GM18907 (cell line): ENCODE data around the gene EEF1AKMT1.
A peak's percentile ranks its signal among the peaks of the same experiment; 100 is the strongest.

Experiments used
- ATAC-seq: cut with Tn5 transposase; IDR thresholded peaks from one replicate; pipeline ENCODE4 v1.9.1; 2021; ENCODE audit warnings: mild to moderate bottlenecking, moderate library complexity; ENCODE audit not compliant: unreplicated experiment

The EEF1AKMT1 gene

DNA sequence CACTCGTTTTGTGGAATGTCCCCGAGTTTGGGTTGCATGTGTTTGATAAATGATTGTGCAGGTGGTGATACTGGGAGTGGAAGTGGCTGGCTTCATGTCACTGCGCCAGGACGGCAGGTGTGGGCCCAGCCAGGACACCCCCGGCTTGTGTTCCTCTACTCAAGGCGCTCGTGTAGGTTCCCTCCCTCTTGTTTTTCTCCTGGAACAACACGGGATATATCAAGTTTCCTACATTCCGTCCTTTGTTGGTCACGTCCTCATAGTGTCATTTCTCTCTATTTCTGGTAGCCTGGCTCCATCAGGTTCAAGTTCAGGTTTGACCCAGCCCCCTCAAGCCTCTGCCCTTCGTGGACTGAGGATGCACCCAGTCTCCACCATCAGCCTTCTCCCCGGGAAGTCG lies 54.0 kb downstream of the EEF1AKMT1 start:
- no peak for ATAC-seq

DNA sequence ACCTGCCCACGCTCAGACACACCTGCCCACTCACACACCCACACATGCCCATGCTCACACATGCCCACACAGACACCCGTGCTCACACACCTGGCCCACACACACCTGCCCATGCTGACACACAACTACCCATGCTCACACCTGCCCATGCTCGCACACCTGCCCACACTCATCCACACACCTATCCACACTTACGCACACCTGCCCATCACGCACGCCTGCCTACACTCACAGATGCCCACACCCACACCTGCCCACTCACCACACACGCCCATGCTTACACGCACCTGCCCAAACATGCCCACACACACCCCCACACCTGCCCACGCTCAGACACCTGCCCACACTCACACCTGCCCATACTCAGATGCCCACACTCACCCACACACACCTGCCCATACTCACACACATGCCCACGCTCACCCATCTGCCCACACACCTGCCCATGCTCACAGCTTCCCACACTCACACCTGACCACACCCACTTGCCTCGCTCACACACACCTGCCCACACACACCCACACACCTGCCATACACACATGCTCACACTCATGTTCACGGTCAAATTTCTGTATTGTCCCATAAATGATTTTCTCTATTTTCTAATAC lies 54.7 kb downstream of the EEF1AKMT1 start:
- no peak for ATAC-seq

DNA sequence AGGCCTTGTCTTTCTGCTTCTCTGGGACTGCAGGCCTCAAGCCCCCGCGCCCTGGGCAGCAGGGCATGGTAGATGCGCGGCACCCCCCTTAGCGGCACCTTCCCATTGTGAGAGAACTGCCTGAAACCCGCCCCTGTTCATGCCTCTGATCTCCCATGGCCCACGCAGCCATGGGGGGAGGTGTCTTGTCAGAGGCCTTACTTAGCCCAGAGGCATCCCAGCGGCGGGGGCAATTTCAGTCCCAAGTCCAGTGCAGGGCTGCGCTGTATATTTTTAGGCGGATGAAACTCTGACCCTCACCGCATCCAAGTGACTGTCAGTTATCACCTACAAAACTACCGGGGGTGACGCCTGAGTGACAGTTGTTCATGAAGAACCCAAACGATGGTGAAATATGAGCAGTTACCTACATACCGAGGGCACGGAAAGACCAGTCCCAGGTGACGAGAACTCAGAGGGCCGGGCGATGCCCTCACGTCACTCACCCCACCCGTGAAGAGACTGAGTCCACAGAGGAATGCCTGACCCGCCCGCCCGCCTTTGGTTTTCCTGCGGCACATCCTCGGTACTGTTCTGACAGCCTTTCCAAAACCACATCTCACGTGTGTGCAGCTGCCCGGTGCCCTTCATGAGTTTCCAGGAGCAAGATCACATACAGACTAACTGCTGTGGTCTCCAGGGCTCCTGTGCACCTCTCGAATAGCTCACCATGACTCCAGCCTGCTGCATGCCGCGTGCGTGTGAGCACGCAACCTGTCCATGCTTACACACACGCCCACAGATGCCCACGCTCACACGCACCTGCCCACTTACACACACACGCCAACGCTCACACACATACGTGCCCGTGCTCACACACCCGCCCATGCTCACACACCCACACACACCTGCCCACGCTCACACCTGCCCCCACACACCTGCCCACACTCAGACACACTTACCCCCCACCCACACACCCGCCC lies 55.9 kb downstream of the EEF1AKMT1 start:
- ATAC-seq: no peak

DNA sequence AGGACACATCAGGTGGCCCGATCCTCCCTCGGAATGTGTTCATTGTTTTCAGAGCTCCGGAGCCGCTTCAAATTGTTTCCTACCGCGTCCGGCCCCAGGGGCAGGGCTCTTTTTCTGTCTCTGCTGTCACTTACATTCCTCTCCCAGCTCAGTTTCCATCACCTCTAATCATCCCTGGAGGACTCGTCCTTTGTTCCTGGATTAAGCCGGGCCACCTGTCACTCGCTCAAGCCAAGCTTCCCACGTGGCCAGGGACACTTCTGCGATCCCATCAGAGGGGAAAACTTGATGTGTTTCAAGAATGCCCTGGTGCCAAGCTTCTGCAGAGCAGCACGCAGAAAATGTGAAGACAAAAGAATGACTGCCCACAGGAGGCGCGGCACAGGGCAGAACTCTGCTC lies 56.8 kb downstream of the EEF1AKMT1 start:
- no peak for ATAC-seq

DNA sequence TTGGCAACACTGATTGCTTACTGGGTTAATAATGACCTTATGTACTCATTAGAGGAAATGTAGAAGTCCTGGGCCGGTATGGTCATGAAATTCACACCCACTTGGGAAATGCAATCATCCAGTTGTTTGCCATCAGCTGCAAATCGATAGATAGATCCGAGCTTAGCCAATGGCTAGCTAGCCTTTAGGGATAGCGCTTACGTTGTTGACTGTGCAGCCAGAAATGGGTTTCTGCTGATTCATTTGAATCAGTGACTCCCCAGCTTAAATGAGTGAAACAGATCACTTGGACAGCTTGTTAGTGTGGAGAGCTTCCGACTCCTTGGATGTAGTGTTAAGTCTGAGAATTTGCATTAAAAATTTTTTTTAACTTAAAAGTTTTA lies 58.4 kb downstream of the EEF1AKMT1 start:
- ATAC-seq: no peak

DNA sequence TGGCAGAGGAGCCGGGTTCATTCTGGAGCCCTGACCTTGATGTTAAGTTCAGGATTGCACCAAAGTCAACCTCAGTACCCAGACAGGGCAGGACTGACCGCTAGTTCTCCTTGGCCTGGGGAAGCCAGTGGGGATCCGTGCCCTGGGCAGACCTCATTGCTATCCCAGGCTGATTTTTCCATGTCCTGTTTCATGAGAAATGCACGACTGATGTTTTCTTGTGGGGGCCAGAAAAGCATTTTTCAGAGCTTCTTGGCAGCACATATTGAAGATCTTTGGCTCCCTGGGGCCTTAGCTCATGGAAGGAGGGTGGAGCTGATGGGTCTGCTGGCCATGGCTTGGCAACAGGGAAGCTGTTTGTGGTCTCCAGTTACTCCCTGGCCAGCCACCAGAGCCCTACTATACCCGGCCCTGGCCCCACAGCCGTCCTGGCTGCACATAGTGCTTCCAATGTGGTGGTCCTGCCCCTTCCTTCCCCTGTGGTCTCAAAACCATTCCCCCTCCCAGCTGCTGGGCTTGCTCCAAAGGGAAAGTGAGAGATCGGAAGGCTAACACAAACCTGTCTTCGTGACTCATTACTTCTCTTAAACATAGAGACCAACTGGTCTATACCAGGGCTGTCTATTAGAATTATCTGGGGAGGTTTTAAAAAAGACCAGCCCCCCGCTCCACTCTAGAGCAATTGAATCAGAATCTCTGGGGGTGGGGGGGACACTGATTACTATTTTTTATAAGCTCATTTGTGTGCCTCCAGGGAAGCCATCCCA lies 59.0 kb downstream of the EEF1AKMT1 start:
- ATAC-seq: no peak

DNA sequence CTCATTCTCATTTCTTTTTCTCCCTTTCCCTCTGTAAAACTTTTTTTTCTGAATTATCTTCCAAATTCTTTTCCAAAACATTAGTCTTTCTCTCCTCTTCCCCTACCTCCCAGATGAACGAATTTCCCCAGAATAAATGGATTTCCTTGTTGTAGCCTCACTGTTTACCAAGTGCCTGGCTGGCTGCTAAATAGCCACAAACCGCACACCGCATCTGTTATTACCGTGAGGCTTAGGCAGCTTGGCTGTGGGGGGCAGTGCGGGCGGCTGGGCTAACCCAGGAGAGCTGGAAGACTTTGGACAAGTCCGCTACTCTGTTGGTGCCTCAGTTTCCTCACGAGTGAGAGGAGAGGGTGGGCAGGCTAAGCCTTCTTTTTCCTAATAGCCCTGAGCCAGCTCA lies 59.6 kb downstream of the EEF1AKMT1 start:
- no peak for ATAC-seq

DNA sequence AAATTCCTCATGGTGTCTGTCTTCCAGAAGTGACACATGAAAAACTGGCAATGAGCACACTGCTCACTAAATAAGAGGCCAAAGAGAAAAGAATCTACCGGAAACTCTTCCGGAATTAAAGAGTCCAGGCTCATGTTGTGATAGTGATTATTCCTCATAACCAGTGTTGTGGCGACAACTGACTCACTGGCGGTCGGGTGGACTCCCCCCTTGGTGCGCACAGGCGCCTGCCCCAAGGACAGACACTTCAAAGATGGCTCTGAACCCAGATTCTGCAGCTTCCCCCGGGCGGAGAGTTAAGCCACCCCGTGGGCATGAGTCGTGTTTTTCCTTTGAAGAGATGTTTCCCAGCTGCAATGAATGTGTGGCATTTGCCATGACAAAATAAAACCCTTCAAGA lies 60.0 kb downstream of the EEF1AKMT1 start:
- ATAC-seq: no peak

DNA sequence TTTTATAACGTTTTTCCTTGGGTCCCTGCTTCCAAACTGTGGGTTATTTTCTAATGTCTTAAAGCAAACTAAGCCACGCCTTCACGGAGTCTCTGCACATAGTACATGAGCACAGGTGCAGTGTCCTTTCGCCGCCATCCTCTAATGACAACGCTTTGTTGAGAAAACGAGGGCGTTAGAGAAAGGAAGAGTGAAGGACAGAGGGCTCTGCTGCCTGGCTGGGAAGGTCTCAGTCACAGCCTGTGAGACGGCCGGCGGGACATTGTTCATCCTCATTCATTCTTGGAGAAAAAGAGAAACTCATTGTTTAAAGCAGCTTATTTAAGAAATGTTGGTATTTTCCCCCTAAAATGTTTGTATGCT lies 60.8 kb downstream of the EEF1AKMT1 start:
- ATAC-seq: no peak

DNA sequence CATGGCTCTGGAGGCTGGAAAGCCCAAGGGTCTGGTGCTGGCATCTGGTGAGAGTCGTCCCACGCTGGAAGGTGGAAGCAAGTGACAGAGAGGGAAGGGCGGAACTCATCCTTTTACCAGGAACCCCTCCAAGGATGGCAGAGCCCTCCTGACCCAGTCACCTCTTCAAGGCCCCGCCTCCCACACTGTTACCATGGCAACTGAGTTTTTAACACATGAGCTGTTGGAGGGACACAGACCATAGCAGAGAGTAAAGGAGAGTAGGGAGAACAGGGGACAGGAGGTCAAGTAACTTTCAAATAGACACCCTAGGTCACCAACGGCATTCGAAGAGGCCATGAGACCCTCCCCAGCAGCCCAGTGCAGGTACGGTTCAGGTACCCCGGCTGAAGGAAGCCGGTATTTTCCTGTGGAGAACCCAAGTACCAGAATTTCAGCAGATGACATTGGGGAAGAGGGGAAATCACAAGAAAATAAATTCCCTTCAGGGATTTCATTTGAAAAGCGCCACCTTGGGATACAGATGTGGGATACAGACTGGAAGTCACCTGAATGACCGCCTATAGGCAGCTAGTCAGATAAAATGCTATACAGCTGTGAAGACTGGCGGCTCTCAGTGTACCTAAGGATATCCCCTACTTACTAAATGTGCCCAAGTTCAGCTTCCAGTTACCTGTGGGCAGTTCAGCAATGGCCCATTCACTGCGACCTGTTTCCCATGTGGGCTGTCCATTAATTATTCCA lies 62.3 kb downstream of the EEF1AKMT1 start:
- no peak for ATAC-seq

DNA sequence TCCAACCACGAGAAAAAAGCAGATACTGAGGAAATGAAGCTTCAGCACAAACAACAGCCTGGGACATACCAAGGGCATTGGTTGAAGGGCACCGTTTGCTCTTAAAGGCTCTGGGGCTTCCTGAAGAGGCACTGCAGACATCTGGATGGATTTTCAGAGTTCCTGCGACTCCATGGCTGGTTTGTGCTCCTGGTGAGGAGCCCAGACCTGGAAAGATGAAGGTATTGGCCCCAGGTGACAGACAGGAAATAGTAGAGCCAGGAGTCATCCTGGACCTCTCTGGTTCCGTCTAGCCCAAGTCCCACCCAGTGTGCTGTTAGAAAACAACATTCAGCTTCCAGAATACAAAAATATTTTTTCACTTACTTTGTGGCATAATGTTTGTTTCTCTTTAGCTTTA lies 64.0 kb downstream of the EEF1AKMT1 start:
- no peak for ATAC-seq

DNA sequence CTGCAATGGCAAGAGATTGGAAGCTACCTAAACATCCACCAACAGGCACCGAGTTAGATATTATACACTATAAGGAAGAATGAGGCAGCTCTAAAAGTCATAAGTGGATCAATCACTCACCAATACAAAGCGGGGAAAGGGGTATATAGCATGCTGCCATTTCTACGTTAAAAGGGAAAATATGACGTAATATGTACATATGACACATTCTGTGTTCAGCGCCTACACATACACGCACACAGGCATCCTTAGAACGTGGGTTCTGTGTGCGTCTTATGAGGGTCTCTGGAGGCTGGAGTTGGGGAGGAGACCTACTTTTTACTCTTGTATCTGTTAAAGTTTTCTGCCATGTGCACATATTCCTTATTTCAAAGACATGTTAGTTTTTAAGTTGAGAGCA lies 64.4 kb downstream of the EEF1AKMT1 start:
- ATAC-seq: no peak

DNA sequence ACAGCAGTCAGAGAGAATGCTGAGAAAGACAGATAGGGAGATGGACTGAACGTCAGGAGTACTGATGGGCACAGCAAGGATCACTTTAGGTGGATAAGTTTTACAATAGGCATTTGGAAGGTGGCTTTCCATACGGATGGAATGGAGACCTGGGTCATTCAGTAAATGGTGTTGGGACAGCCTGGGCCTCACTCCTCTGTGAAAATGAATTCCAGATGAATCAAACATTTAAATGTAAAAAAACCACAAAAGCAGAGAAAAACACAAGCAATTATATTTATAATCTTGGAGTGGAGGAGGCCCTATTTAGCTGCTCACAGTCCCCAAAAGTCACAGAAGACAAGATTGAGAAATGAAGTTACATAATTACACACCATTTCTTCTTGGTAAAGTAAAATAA lies 65.5 kb downstream of the EEF1AKMT1 start:
- no peak for ATAC-seq

DNA sequence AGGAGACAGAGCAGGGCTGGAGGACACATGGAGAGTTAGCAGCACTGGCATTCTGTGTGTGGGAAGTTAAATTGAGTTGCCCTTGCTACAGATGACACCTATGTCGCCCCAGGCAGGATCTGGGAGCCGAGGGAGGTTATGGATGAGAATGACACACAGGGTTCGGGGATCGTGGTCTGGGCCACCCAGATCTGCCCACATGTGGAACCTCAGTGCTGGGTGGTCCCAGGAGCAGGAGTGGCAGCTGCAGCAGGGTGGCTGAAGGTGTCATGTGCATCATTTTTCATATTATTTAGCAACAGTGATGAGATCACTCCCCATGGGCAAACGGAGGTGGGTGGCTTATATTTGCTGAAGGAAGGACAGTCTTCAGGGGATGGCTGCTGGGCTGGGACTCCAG lies 67.1 kb downstream of the EEF1AKMT1 start:
- ATAC-seq: no peak

DNA sequence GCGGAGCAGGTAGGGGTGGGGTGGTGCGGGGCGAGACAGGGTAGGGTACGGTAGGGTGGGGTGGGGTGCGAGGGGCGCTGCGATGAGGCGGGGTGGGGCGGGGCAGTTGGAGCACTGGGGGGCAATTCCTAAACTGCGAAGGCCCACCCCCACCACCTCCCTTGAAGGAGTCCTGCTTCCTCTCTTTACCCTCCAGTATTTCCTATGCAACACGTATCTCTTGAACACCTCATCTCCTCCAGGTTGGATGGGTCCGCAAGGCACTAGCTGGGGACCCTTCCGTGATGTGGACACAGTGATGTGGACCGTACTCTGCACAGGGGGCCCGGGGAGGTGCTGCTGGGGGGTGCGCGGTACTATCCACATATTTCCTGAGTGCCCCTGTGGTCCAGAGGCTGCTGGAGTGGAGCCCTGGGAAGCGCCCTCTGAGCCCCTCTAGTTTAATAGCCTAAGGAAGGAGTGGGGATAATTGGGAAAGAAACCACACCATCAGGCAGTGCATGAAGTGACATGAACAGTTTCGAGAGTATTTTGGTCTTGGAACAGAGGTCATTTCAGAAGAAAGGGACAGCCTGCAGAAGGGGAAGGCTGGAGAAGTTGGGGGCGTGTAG lies 69.2 kb downstream of the EEF1AKMT1 start:
- no peak for ATAC-seq

DNA sequence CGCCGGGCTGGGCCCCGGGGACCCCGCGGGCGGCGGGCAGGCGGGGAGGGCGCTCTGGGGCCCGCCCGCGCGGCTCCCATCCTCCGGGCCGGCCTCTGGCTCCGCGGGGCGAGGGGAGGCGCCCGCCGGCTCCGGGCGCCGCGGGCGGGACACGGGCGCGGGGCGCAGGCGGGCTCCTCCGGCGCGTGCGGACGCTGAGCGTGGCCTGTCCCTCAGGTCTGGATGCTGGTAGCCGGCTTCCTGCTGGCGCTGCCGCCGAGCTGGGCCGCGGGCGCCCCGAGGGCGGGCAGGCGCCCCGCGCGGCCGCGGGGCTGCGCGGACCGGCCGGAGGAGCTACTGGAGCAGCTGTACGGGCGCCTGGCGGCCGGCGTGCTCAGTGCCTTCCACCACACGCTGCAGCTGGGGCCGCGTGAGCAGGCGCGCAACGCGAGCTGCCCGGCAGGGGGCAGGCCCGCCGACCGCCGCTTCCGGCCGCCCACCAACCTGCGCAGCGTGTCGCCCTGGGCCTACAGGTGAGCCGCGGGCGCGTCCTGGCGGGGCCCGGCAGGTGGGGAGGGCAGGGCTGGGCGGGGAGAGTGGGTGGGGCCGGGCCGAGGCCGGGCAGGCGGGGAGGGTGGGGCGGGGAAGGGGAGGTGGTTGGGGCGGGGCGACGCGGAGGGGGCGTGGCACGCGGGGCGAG lies 69.8 kb downstream of the EEF1AKMT1 start:
- ATAC-seq: peak; percentile 91

DNA sequence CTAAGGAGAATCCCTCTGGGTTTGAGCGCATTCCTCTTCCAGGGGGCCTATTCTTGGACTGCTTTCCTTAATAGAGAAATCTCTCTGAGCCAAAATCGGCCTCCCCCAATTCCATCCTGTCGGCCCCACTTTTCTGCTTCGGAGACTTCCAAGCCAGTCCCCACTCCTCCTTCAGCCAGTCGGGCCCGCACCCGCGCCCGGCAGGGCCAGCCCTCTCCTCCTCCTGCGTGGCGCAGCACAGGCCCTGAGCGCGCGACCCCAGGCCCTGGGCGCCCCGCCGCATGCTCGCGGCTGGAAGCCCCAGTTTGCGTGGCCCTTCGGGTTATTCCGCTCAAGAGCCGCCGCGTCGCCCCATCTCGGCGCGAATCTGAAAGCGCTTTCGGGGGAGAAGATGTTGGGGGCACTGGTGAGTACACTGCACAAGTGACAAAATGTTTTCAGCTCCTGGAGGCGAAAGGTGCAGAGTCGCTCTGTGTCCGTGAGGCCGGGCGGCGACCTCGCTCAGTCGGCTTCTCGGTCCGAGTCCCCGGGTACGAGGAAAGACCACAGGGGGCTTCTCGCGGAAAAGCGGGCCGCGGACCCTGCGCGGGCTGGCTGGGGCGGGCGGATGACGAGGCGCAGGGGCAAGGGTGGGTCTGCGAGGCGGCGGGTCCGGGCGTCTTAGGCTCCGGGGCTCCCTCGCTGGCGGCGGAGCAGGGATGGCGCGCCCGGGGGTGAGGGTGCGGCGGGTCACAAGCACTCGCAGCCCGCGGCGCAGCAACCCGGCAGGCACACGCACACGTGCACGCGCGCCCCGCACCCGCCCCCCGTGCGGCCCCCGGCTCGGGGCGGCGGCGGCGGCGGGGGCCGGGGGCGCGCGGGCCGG lies 70.6 kb downstream of the EEF1AKMT1 start, which contains the start of gene IL17D:
Gene IL17D (plus strand): TSS at position 785 of the 865 bp plus-strand sequence. CDS start 303 bp downstream, outside the sequence.
- peak; percentile 43 for ATAC-seq

DNA sequence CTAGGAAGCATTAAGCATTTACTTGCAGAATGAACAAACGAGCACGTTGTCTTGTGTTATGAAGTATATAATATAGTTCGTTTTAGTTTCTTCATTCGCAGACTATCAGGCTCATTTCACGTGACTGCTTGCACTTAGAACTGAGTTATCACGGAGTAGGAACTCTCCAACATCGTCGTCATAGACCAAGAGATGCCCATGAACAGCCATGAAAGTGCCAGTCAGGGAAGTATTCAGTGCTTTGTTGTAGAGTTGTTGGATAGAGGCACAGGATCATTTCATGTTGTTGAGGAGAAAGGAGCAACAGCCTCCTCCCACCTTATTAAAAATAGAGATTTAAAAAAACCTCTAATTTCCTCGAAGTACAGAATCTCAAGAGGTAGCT lies 71.2 kb downstream of the EEF1AKMT1 start:
- ATAC-seq: no peak

DNA sequence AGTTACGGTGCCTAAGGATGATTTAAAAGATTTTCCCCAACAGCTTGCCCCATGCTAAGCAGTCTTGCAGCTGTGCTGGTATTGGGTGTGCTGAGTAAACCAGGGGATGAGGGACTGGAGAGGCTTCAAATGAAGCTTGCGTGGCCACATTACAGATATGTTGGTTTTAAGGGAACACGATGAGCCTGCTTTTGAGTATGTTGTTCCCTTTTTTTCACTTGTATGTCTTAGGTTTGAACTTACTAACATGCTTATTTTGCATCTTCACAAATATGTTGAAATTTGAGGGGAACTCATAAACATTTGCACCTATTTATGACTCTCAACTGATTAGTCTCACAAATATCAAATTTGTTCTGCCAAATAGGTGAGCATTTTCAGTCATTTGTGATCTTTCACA lies 72.3 kb downstream of the EEF1AKMT1 start:
- ATAC-seq: no peak
